SU-DHL-6 (cell line): ENCODE results near the gene P2RY6.

Experiments
- H2AFZ ChIP-seq: fragments of 200-600 bp; sonication (generic); 2 replicates; pipeline ENCODE4 v1.6.1; 2014; ENCODE audit warnings: low read depth, mild to moderate bottlenecking, moderate library complexity, mixed read lengths, antibody characterized with exemption, low read length; ENCODE audit not compliant: severe bottlenecking
- H3F3A ChIP-seq: fragments of 200-600 bp; shearing (Covaris generic); 2 replicates; pipeline ENCODE4 v1.6.0; 2016; ENCODE audit warnings: antibody characterized with exemption, mild to moderate bottlenecking; ENCODE audit not compliant: insufficient read depth
- H3K27ac ChIP-seq: fragments of 200-600 bp; sonication (generic); 2 replicates; pipeline ENCODE4 v1.5.1; 2016; ENCODE audit warnings: low read depth, mild to moderate bottlenecking, low read length, moderate library complexity, mixed read lengths
- H3K27me3 ChIP-seq: fragments of 200-600 bp; sonication (generic), shearing (Covaris generic); 2 replicates; pipeline ENCODE4 v1.6.0; 2014; ENCODE audit warnings: mild to moderate bottlenecking, low read length
- H3K36me3 ChIP-seq: fragments of 200-600 bp; sonication (generic); 2 replicates; pipeline ENCODE4 v1.6.1; 2014; ENCODE audit warnings: mild to moderate bottlenecking, low read length, mixed read lengths
- H3K4me2 ChIP-seq: fragments of 300-600, 200-600 bp; shearing (Covaris generic), sonication (generic); 2 replicates; pipeline ENCODE4 v1.6.0; 2014; ENCODE audit warnings: low read length, low read depth, mild to moderate bottlenecking; ENCODE audit not compliant: poor library complexity, severe bottlenecking
- H3K4me3 ChIP-seq: fragments of 200-600 bp; sonication (generic); 2 replicates; pipeline ENCODE4 v1.5.1; 2014; ENCODE audit warnings: antibody characterized with exemption, low read length, mild to moderate bottlenecking, mixed read lengths; ENCODE audit not compliant: insufficient read depth, poor library complexity, severe bottlenecking
- H3K79me2 ChIP-seq: fragments of 200-600 bp; sonication (generic); 2 replicates; pipeline ENCODE4 v1.6.1; 2014; ENCODE audit warnings: mild to moderate bottlenecking, low read length, moderate library complexity; ENCODE audit not compliant: insufficient read depth
- H3K9ac ChIP-seq: fragments of 200-600 bp; sonication (generic); 2 replicates; pipeline ENCODE4 v1.7.0; 2014; ENCODE audit warnings: mild to moderate bottlenecking, low read length
- H3K9me2 ChIP-seq: fragments of 200-600 bp; sonication (generic); replicated peaks from 2 replicates; pipeline ENCODE4 v1.6.1; 2014; ENCODE audit warnings: low read length; ENCODE audit not compliant: insufficient read depth
- H3K9me3 ChIP-seq: fragments of 200-600 bp; sonication (generic); 2 replicates; pipeline ENCODE4 v1.6.1; 2014; ENCODE audit warnings: low read length, mixed read lengths; ENCODE audit not compliant: insufficient read depth
- H4K20me1 ChIP-seq: fragments of 200-600 bp; sonication (generic); 2 replicates; pipeline ENCODE4 v1.6.1; 2014; ENCODE audit warnings: low read depth, mild to moderate bottlenecking, antibody characterized with exemption, low read length, moderate library complexity, mixed read lengths
- CTCF ChIP-seq: fragments of 200-600 bp; sonication (generic); IDR thresholded peaks from one replicate; pipeline ENCODE4 v1.5.1; 2017; ENCODE audit warnings: antibody characterized with exemption, mild to moderate bottlenecking, low read length, moderate library complexity; ENCODE audit not compliant: insufficient read depth, poor library complexity, severe bottlenecking
- EZH2phosphoT487 ChIP-seq: fragments of 200-600 bp; sonication (generic), shearing (Covaris generic); conservative IDR thresholded peaks from 2 replicates; pipeline ENCODE4 v1.6.1; 2018; ENCODE audit warnings: mild to moderate bottlenecking, antibody characterized with exemption, low read length, moderate library complexity, mixed read lengths

The P2RY6 gene

DNA sequence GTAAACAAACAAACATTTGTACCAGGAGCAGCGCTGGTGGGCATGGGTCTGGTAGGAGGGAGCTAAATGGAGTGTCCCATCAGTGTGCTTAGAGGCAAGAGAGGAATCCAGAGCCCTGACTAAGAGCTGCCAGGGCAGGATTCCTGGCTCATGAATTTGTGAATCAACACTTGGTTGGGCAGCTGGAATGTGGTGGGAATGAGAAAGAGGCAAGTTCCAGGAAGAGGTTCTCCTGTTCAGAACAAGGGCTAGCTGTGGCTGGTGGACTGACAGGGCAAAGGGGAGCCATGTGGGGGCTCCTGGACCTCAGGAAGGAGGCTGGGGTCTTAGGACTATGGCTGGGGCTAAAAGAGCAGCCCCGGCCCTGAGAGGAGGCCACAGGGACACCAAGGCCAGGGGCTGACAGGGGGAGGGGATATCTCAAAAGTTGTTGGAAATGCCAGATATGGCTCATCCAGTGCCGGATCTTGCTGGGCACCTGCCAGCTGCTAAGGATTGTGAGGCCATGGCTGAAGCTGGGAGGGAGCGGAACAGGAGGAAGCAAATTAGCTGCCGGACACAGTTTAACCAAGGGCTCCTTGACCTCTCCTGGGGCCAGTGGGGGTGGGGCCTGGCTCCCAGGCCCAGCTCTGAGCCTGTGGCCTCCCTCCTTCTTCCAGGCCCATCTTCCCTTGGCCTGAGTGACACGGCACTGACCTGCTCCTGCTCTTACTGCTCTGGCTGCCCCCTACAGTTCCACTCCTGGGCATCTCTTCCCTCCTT lies 14.6 kb upstream of the P2RY6 start:
- Histone ChIP-seq H3K4me2 (no peak overlapping the region), H3K36me3 (no peaks in the 10 kb centered on the region), H3K9me3 (no peaks in the 10 kb centered on the region), H4K20me1 (no peaks in the 10 kb centered on the region), H3K27ac (no peak overlapping the region), H2AFZ (no peak overlapping the region), H3K9me2 (no peaks in the 10 kb centered on the region), H3K27me3 (no peaks in the 10 kb centered on the region), H3K9ac (no peak overlapping the region), H3K4me3 (no peak overlapping the region), H3F3A (peaks cover 2% of the 10 kb centered on the region; the same call in 1 of the 2 replicates), H3K79me2 (no peaks in the 10 kb centered on the region)
- TF ChIP-seq CTCF (no peak), EZH2phosphoT487 (no peak)

- Histone ChIP-seq H3K9ac (no peak overlapping the region), H3K79me2 (no peaks in the 10 kb centered on the region), H3K4me2 (no peak overlapping the region), H3K27ac (no peak overlapping the region), H3K27me3 (no peaks in the 10 kb centered on the region), H3K9me3 (no peaks in the 10 kb centered on the region), H3K4me3 (no peak overlapping the region), H3K36me3 (no peaks in the 10 kb centered on the region), H2AFZ (no peak overlapping the region), H4K20me1 (no peaks in the 10 kb centered on the region), H3F3A (no peaks in the 10 kb centered on the region), H3K9me2 (no peaks in the 10 kb centered on the region)
- TF ChIP-seq EZH2phosphoT487 (no peak), CTCF (no peak)
Measured at GRCh38 chr11:73258104-73259035, 13.8 kb upstream of the P2RY6 start.

GRCh38 chr11:73259406-73260126 lies 12.6 kb upstream of the P2RY6 start:
- no peaks in the 10 kb centered on the region for H3K27me3 ChIP-seq
- no peak overlapping the region for H3K4me3 ChIP-seq
- no peaks in the 10 kb centered on the region for H3K9me3 ChIP-seq
- H3K36me3 ChIP-seq = no peaks in the 10 kb centered on the region
- H2AFZ ChIP-seq = no peak overlapping the region
- no peaks in the 10 kb centered on the region for H3K9me2 ChIP-seq
- no peak overlapping the region for H3K9ac ChIP-seq
- H3F3A ChIP-seq = no peaks in the 10 kb centered on the region
- no peaks in the 10 kb centered on the region for H3K79me2 ChIP-seq
- H3K4me2 ChIP-seq = no peak overlapping the region
- TF ChIP-seq CTCF (no peak), EZH2phosphoT487 (no peak)
- no peak overlapping the region for H3K27ac ChIP-seq
- no peaks in the 10 kb centered on the region for H4K20me1 ChIP-seq
